H1 (cell line): ENCODE data around the gene ATP13A3. TPM values are rescaled to one million over a fixed set of nuclear protein-coding genes. Genes with fewer than 3 reads are reported as not detected.

Experiments used
- CHD7 ChIP-seq: fragments of 300-600 bp; sonication (generic); IDR thresholded peaks from 2 replicates; pipeline ENCODE4 v1.7.1; 2012; ENCODE audit warnings: low read length, moderate library complexity, mild to moderate bottlenecking, inconsistent platforms; ENCODE audit not compliant: insufficient replicate concordance
- CTCF ChIP-seq, 3 experiments: IDR thresholded peaks; 1 replicate in 2 of 3; 2 replicates in 1 of 3; pipeline versions ENCODE4 v1.5.1 to v1.6.1; 2011; ENCODE audit warnings: low read length in 3 of 3, mild to moderate bottlenecking in 3 of 3, inconsistent platforms in 2 of 3, low read depth in 1 of 3, moderate library complexity in 1 of 3; ENCODE audit not compliant: insufficient read depth in 1 of 3; ENCODE audit errors: control extremely low read depth in 1 of 3
- MAFK ChIP-seq: IDR thresholded peaks from 2 replicates; pipeline ENCODE4 v1.6.1; 2012; ENCODE audit warnings: low read depth, mild to moderate bottlenecking, improper control_type of control experiment, low read length
- NRF1 ChIP-seq: IDR thresholded peaks from 2 replicates; pipeline ENCODE4 v1.6.1; 2011; ENCODE audit warnings: mild to moderate bottlenecking, low read depth, low read length, improper control_type of control experiment
- SIN3A ChIP-seq, 2 experiments: IDR thresholded peaks in 1 of 2; conservative IDR thresholded peaks in 1 of 2; 2 replicates each; pipeline ENCODE4 v1.6.1; 2011 to 2012; ENCODE audit warnings: low read length in 2 of 2, improper control_type of control experiment in 1 of 2, low read depth in 1 of 2, mild to moderate bottlenecking in 1 of 2
- SRF ChIP-seq: IDR thresholded peaks from 2 replicates; pipeline ENCODE4 v1.6.1; 2011; ENCODE audit warnings: mild to moderate bottlenecking, low read depth, low read length, moderate library complexity
- TAF7 ChIP-seq: optimal IDR thresholded peaks from 2 replicates; pipeline ENCODE3; 2011; ENCODE audit warnings: low read depth, mild to moderate bottlenecking, inconsistent platforms, low read length, moderate library complexity, borderline replicate concordance
- TBP ChIP-seq: IDR thresholded peaks from 2 replicates; pipeline ENCODE4 v1.6.1; 2011; ENCODE audit warnings: low read depth, low read length, improper control_type of control experiment
- ZNF274 ChIP-seq: IDR thresholded peaks from 2 replicates; pipeline ENCODE4 v1.7.0; 2012; ENCODE audit warnings: low read length, borderline replicate concordance; ENCODE audit errors: extremely low read depth
- polyA plus RNA-seq, 7 experiments: library from polyadenylated mRNA; depleted of rRNA in 3 of 7; stranded (reverse) in 5 of 7; unstranded in 2 of 7; fragments of >200 nt in 5 of 7; fragments of 200-250 nt in 2 of 7; gene quantifications; 1 replicate in 5 of 7; 2 replicates in 1 of 7; 4 replicates in 1 of 7; pipeline versions ENCODE4 v1.2.1 to v1.2.3, GENCODE V29; 2011 to 2013; ENCODE audit warnings: missing spikeins in 2 of 7, mixed read lengths in 2 of 7
- total RNA-seq: library from RNA; stranded (reverse); fragmentation: NEBNext Ultra II Directional; extraction: Animal tissue kit (Norgen Biotek cat#: 25700); gene quantifications from 2 replicates; pipeline ENCODE4 v1.2.1, GENCODE V29; 2021

The ATP13A3 gene
- total and polyA plus RNA-seq, 2 of the 8 experiments (the other 6 are each of a cell fraction or from before 2014, with no cell fraction given) = 18.6 to 92.2 TPM

- TF ChIP-seq CHD7 (no peak), MAFK (no peak), SIN3A (conservative IDR thresholded peaks at IDR 0.05 in 1 of 2, IDR thresholded peaks at IDR 0.05 in 1 of 2; ENCODE audit: low read depth in 1 of 2, low read length in 2 of 2) (no peak), TBP (no peak), SRF (no peak), CTCF (IDR thresholded peaks at IDR 0.05; ENCODE audit: control extremely low read depth in 1 of 3, insufficient read depth in 1 of 3, low read depth in 1 of 3, low read length in 3 of 3) (no peak), ZNF274 (no peak), TAF7 (no peak), NRF1 (no peak)
These were observed 91.6 kb downstream of the ATP13A3 start (continued) for GRCh38 chr3:194395212-194395611.
